Activated CD4-positive, alpha-beta T cell treated with anti-CD3 and anti-CD28 coated beads for 1 hour (primary cell): Measurements from ENCODE around the gene HMGA1.
A peak's percentile ranks its signal among the peaks of the same experiment; 100 is the strongest.
"Not testable (repeated sequence)": the region's sequence is repeated elsewhere in the genome, so short reads cannot be mapped to it uniquely, and the experiment has no call there.

Source experiments
- DNase-seq: peaks from one replicate; pipeline ENCODE4 v3.0.0-alpha.2; 2020

Gene HMGA1

GRCh38 chr6:34241351-34242215 is 4.9 kb downstream of the HMGA1 start:
- DNase-seq = no peak

GRCh38 chr6:34242252-34243130 is 5.8 kb downstream of the HMGA1 start:
- no peak for DNase-seq

- no peak for DNase-seq
Observed at GRCh38 chr6:34243131-34243771, 6.6 kb downstream of the HMGA1 start.

- no peak for DNase-seq
Observed at GRCh38 chr6:34243901-34244884, 7.5 kb downstream of the HMGA1 start.

- not testable (repeated sequence) for DNase-seq
Observed at GRCh38 chr6:34245032-34245760, 8.5 kb downstream of the HMGA1 start.

GRCh38 chr6:34245761-34246140 is 9.1 kb downstream of the HMGA1 start:
- DNase-seq = not testable (repeated sequence)

GRCh38 chr6:34246249-34246562 is 9.5 kb downstream of the HMGA1 start:
- DNase-seq = no peak

- no peak for DNase-seq
Observed at GRCh38 chr6:34246563-34247391, 10.1 kb downstream of the HMGA1 start.

- no peak for DNase-seq
Observed at GRCh38 chr6:34247481-34248197, 11.0 kb downstream of the HMGA1 start.

- no peak for DNase-seq
Observed at GRCh38 chr6:34248198-34248726, 11.6 kb downstream of the HMGA1 start.

- peak; percentile 97 for DNase-seq
Observed at GRCh38 chr6:34248727-34249468, 12.2 kb downstream of the HMGA1 start, which contains the start of gene SMIM29. TSS of gene SMIM29 (minus strand) at chr6:34249006. CDS start at chr6:34247791, 1,215 bp downstream.

GRCh38 chr6:34249469-34250261 is 13.0 kb downstream of the HMGA1 start:
- no peak for DNase-seq

- not testable (repeated sequence) for DNase-seq
Observed at GRCh38 chr6:34252395-34252794, 15.7 kb downstream of the HMGA1 start.

- DNase-seq = no peak
Observed at GRCh38 chr6:34259529-34260069, 22.9 kb downstream of the HMGA1 start.

- no peak for DNase-seq
Observed at GRCh38 chr6:34260576-34261267, 24.0 kb downstream of the HMGA1 start.

- not testable (repeated sequence) for DNase-seq
Observed at GRCh38 chr6:34263484-34263883, 26.8 kb downstream of the HMGA1 start.

GRCh38 chr6:34267746-34268145 is 31.1 kb downstream of the HMGA1 start:
- DNase-seq = no peak
